Measurements from ENCODE around the gene MORN1.

The MORN1 gene

GRCh38 chr1:2314803-2315673 lies 76.3 kb downstream of the MORN1 start:
- TF ChIP-seq CTCF (IDR thresholded peaks at IDR 0.05) = peak; percentile 71 to 99
- H3K27ac ChIP-seq = peak overlapping the region; percentile 90 to 93
- intact Hi-C loops (cut with DNase I; ENCODE audit: low total_unique reads) = loop anchor here (5.0 to 10.0 kb wide), 3 partner anchors 70 to 110 kb away; no protein-coding TSS in a partner anchor
- H3K9me3 ChIP-seq = no peaks in the 10 kb centered on the region
- peaks cover 0 to 7% (median 0%) of the 10 kb centered on the region in 3 donors for H3K36me3 ChIP-seq
- DNase-seq = no peak
- H3K4me3 ChIP-seq = peak overlapping the region; percentile 53 to 78
- no peaks in the 10 kb centered on the region for H3K27me3 ChIP-seq
- peaks cover 21 to 100% (median 89%) of the 10 kb centered on the region in 4 donors for H3K4me1 ChIP-seq

GRCh38 chr1:2314273-2314802 lies 77.0 kb downstream of the MORN1 start:
- Histone ChIP-seq H3K27me3 (no peaks in the 10 kb centered on the region), H3K4me1 (peaks cover 21 to 95% (median 83%) of the 10 kb centered on the region in 4 donors), H3K9me3 (no peaks in the 10 kb centered on the region), H3K36me3 (peaks cover 0 to 7% (median under 1%) of the 10 kb centered on the region in 3 donors), H3K4me3 (peak overlapping the region; percentile 53 to 78), H3K27ac (peak overlapping the region; percentile 90 to 93)
- TF ChIP-seq CTCF (IDR thresholded peaks at IDR 0.05) = no peak
- intact Hi-C loops (cut with DNase I; ENCODE audit: low total_unique reads) = loop anchor here (5.0 to 10.0 kb wide), 3 partner anchors 70 to 110 kb away; no protein-coding TSS in a partner anchor
- DNase-seq = peak; percentile 54 to 88

- no peak for TF ChIP-seq CTCF (IDR thresholded peaks at IDR 0.05)
- H3K27ac ChIP-seq = peak overlapping the region; percentile 90 to 93
- DNase-seq = no peak
- intact Hi-C loops (cut with DNase I; ENCODE audit: low total_unique reads) = loop anchor here (5.0 to 10.0 kb wide), 3 partner anchors 71 to 109 kb away; no protein-coding TSS in a partner anchor
- H3K4me1 ChIP-seq = peaks cover 21 to 89% (median 80%) of the 10 kb centered on the region in 4 donors
- H3K36me3 ChIP-seq = peaks cover 3 to 10% (median 6%) of the 10 kb centered on the region in 3 donors
- H3K4me3 ChIP-seq = peak overlapping the region; percentile 53 to 78
- H3K9me3 ChIP-seq = no peaks in the 10 kb centered on the region
- H3K27me3 ChIP-seq = no peaks in the 10 kb centered on the region
Measured at GRCh38 chr1:2313651-2314261, 77.6 kb downstream of the MORN1 start.

- H3K4me1 ChIP-seq = peaks cover 21 to 78% (median 72%) of the 10 kb centered on the region in 4 donors
- H3K27me3 ChIP-seq = no peaks in the 10 kb centered on the region
- H3K36me3 ChIP-seq = peaks cover 14 to 20% (median 16%) of the 10 kb centered on the region in 3 donors
- peak; percentile 62 to 92 for DNase-seq
- no peak overlapping the region for H3K4me3 ChIP-seq
- no peaks in the 10 kb centered on the region for H3K9me3 ChIP-seq
- peak overlapping the region; percentile 90 to 93 for H3K27ac ChIP-seq
- TF ChIP-seq CTCF (IDR thresholded peaks at IDR 0.05) = no peak
- intact Hi-C loops (cut with DNase I; ENCODE audit: low total_unique reads) = loop anchor here (5.0 to 10.0 kb wide), 3 partner anchors 72 to 108 kb away; no protein-coding TSS in a partner anchor
Measured at GRCh38 chr1:2312515-2313301, 78.6 kb downstream of the MORN1 start.

GRCh38 chr1:2312160-2312514 lies 79.2 kb downstream of the MORN1 start:
- no peaks in the 10 kb centered on the region for H3K27me3 ChIP-seq
- no peak overlapping the region for H3K4me3 ChIP-seq
- peaks cover 19 to 26% (median 22%) of the 10 kb centered on the region in 3 donors for H3K36me3 ChIP-seq
- intact Hi-C loops (cut with DNase I; ENCODE audit: low total_unique reads) = loop anchor here (5.0 to 10.0 kb wide), 3 partner anchors 73 to 107 kb away; no protein-coding TSS in a partner anchor
- no peaks in the 10 kb centered on the region for H3K9me3 ChIP-seq
- H3K4me1 ChIP-seq = peaks cover 21 to 73% (median 68%) of the 10 kb centered on the region in 4 donors
- no peak for DNase-seq
- TF ChIP-seq CTCF (IDR thresholded peaks at IDR 0.05) = no peak
- peak overlapping the region; percentile 90 to 93 for H3K27ac ChIP-seq
